ENCODE results near the gene ARMC9. TPM values are rescaled to one million over a fixed set of nuclear protein-coding genes. Genes with fewer than 3 reads are reported as not detected.

ARMC9 gene
- total and polyA plus RNA-seq, 2 of the 13 experiments (the other 11 are each of a cell fraction or from before 2014, with no cell fraction given), result 9.1 to 12.8 TPM

GRCh38 chr2:231198291-231199173, at the start of gene ARMC9 (continued):
- TF ChIP-seq EP300 (IDR thresholded peaks at IDR 0.05; ENCODE audit: low read depth in 2 of 2, low read length in 2 of 2) (no peak), EP300 (CRISPR knock-in tag; IDR thresholded peaks at IDR 0.05; ENCODE audit: borderline replicate concordance) (no peak), SSRP1 (CRISPR knock-in tag; IDR thresholded peaks at IDR 0.05) (no peak), NONO (IDR thresholded peaks at IDR 0.05) (no peak), NONO (CRISPR knock-in tag; conservative IDR thresholded peaks at IDR 0.05) (peak; percentile 93), TFDP1 (CRISPR knock-in tag; IDR thresholded peaks at IDR 0.05; ENCODE audit: borderline replicate concordance) (peak; percentile 67), ZSCAN22 (CRISPR knock-in tag; IDR thresholded peaks at IDR 0.05) (0 out of 2 replicates have a peak, but pooled peaks have one; percentile 43), ZFAT (CRISPR knock-in tag; conservative IDR thresholded peaks at IDR 0.05) (no peak), NR3C1 (CRISPR knock-in tag; IDR thresholded peaks at IDR 0.05) (no peak), MTA1 (CRISPR knock-in tag; IDR thresholded peaks at IDR 0.05; ENCODE audit: borderline replicate concordance) (peak; percentile 91; the same call in 1 of the 2 replicates), ATF5 (CRISPR knock-in tag; IDR thresholded peaks at IDR 0.05; ENCODE audit: low read depth) (0 out of 2 replicates have a peak, but pooled peaks have one; percentile 77), POLR2G (IDR thresholded peaks at IDR 0.05; ENCODE audit: low read depth, low read length) (peak; percentile 93), ZNF329 (CRISPR knock-in tag; IDR thresholded peaks at IDR 0.05; ENCODE audit: low read depth) (0 out of 2 replicates have a peak, but pooled peaks have one; percentile 10), HDAC1 (CRISPR knock-in tag; IDR thresholded peaks at IDR 0.05) (peak; percentile 91), HBP1 (CRISPR knock-in tag; IDR thresholded peaks at IDR 0.05; ENCODE audit: low read depth) (peak; percentile 86), FOXA3 (CRISPR knock-in tag; IDR thresholded peaks at IDR 0.05) (no peak), E2F1 (CRISPR knock-in tag; IDR thresholded peaks at IDR 0.05) (no peak), BCLAF1 (IDR thresholded peaks at IDR 0.05) (no peak), ZNF20 (CRISPR knock-in tag; IDR thresholded peaks at IDR 0.05) (no peak), PBX3 (CRISPR knock-in tag; IDR thresholded peaks at IDR 0.05; ENCODE audit: borderline replicate concordance) (no peak), ZNF543 (CRISPR knock-in tag; IDR thresholded peaks at IDR 0.05) (peak; percentile 96)

Measured in HepG2 (cell line).